HG02610 (cell line): ENCODE measurements around the gene GFOD2.
"Not testable (repeated sequence)": the region's sequence is repeated elsewhere in the genome, so short reads cannot be mapped to it uniquely, and the experiment has no call there.

Experiments
- ATAC-seq: cut with Tn5 transposase; IDR thresholded peaks from one replicate; pipeline ENCODE4 v1.9.1; 2021; ENCODE audit warnings: mild to moderate bottlenecking, moderate library complexity; ENCODE audit not compliant: unreplicated experiment

GFOD2 gene

DNA sequence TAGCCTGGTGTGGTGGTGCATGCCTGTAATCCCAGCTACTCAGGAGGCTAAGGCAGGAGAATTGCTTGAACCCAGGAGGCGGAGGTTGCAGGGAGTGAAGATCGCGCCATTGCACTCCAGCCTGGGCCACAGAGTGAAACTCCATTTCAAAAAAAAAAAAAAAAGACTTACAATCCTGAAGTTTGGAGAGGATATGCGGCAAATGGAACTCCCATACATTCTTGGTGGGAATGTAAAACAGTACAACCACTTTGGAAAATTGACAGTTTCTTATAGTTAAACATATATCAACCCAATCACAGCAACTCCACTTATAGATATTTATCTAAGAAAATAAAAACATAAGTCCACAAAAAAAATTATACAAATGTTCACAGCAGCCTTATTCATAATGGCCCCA is 11.9 kb downstream of the GFOD2 start:
- no peak for ATAC-seq

DNA sequence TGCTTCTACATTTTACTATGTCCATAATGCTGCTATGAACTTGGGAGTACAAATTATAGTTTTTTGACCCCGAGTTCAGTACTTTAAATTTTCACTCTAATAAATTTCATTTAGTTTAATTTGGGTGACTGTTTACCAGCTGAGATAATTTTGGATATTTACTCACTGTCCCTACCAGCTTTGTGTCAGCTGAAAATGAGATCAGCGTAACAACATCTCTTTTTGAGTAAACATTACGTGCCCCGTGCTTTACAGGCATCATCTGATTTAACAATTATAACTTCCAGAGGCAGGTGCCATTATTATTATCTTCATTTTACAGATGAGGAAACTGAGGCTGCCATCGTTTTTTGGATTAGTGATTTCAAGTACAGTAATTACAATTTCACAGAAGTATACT is 15.0 kb downstream of the GFOD2 start:
- no peak for ATAC-seq

DNA sequence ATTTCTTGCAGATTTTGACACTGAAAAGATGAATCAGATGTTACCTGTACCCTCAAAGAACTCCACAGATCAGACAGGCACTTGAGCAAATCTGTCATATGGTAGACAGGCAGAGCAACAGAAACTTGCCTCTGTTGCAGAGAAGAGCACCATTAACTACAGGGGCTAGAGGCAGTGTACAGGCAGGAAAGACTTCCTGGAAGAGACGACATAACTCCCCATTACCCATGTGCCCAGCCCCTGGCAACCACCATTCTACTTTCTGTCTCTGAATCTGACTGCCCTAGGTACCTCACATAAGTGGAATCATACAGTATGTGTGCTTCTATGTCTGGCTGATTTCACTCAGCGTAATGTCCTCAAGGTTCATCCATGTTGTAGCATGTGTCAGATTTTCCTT is 15.5 kb downstream of the GFOD2 start:
- no peak for ATAC-seq

DNA sequence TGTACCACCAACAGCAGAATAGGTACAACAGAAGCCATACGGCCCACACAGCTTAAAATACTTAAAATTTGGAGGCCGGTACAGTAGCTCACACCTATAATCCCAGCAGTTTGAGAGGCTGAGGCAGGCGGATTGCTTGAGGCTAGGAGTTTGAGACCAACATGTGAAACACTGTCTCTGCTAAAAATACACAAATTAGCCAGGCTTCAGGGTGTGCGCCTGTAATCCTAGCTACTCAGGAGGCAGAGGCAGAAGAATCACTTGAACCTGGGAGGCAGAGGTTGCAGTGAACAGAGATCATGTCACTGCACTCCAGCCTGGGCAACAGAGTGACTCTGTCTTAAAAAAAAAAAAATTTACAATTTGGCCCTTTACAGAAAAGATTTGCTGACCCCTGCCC is 17.0 kb downstream of the GFOD2 start:
- no peak for ATAC-seq

DNA sequence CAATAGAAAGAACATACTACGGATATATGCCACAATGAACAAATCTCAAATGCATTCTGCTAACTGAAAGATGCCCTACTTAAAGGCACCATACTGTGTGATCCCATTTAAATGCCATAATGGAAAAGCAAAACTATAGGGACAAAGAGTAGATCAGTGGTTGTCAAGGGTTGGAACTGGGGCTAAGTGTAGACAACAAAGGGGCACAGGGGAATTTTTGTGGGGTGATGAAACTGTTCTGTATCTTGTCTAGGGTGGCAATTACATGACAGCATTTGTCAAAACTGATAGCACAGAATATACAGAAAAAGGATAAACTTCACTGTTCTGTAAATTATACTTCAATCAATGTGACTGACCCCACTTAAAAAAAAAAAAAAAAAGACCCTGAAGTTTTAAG is 17.7 kb downstream of the GFOD2 start:
- ATAC-seq, result no peak

DNA sequence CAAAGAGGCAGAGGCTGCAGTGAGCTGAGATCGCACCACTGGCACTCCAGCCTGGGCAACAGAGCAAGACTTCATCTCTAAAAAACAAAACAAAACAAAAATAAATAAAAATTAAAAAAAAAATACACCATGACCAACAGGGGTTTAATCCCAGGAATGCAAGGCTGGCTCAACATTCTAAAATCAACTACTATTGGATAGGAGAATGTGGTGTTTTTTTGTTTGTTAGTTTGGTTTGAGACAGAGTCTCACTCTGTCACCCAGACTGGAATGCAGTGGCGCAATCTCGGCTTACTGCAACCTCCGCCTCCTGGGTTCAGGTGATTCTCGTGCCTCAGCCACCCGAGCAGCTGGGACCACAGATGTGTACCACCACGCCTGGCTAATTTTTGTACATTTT is 19.9 kb downstream of the GFOD2 start:
- no peak for ATAC-seq

DNA sequence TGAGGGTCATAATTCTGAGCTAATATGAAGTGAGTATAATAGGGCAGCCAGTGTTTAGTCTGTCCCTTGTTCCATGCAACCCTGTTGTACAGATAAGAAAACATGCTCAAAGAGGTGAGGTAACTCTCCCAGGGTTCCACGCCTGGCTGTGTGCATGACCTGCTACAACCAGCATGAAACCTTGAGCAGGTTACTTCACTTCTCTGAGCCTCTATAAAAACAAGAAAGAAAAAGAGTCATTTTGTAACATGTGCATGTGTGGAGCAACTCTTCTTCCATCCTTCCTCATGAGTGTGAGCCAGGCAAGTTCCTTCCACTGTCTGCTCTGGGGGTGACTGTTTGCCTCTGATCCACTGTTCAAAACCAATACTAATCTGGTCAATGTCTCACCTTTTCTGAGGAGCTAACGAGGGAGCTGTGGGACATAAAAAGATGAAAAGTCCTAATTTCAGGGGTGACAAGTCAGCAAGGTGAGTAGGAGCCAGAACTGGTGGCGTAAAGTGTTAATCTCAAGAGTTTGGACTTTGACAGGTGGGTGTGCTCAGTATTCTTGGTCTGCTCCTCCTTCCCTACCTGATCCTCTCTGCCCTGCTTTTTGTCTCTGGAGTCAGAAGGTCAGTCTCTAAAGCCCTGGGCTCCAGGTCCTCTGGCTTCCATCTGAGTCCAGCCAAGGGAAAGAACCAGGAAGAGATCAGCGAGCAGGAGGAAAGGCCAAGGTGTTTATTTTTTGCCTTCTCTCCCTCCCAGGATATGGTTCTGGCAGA is 21.5 kb downstream of the GFOD2 start:
- ATAC-seq, result no peak

DNA sequence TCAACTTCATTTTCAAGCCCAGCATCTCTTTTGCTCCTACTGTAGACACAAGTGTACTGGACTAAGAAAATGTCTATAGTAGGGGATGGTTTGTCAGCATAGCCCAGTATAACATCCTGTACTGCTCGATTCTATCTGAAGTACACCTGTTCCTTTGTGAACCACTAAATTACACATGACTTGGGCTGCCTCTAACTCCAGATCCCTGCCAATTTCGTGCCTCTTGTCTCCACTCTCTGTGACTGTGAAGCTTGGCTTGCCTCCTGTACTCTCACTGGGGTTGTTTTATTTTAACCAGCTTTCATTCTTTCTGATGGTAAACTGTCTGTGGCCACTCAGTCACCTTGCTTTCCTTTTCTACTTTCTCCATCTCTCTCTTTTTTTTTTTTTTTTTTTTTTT is 24.5 kb downstream of the GFOD2 start:
- ATAC-seq, result no peak

DNA sequence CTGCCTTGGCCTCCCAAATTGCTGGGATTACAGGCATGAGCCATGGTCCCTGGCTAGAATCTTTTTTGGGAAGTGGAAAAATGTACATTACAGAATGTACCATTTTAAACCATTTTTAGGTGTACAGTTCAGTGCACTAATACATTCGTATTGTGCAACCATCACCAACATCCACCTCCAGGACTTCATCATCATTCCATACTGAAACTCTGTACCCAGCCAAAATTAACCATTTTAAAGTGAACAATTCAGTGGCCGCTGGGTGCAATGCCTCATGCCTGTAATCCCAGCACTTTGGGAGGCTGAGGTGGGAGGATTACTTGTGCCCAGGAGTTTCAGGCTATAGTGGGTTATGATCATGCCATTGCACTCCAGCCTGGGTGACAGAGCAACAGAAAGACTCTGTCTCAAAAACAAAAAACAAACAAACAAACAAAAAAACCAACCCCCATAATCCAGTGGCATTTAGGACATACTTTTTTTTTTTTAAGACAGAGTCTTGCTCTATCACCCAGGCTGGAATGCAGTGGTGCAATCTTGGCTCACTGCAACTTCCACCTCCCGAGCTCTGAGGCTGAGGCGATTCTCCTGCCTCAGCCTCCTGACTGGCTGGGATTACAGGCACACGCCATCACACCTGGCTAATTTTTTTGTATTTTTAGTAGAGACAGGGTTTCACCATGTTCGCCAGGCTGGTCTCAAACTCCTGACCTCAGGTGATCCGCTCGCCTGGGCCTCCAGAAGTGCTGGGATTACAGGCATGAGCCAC is 25.4 kb downstream of the GFOD2 start:
- ATAC-seq, result not testable (repeated sequence)

DNA sequence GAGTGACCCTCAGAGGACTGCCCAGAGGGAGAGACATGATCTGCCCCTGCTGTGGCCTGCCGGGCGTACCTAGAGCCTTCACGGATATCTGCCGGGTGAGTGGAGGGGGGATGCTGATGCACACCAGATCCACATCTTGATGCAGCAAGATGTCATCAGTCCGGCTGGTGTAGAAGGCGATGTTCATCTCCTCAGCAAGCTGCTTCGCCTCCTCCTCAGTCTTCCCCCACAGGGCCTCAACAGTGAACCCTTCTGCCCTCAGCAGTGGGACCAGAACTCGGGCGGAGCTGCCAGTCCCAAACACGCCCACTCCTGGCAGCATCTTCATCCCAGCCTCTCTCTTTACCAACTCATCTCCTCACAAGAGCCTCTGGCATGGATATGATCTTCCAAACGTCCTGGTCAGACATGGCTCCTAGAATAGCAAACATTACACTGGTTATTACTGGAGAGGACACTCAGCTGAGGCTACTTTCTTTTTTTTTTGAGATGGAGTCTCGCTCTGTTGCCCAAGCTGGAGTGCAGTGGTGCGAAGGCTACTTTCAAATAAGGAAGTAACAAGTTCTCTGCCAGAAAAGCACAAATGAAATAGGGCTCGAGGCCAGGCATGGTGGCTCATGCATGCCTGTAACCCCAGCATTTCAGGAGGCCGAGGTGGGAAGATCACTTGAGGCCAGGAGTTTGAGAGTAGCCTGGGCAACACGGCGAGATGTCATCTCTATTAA is 33.6 kb downstream of the GFOD2 start:
- no peak for ATAC-seq

DNA sequence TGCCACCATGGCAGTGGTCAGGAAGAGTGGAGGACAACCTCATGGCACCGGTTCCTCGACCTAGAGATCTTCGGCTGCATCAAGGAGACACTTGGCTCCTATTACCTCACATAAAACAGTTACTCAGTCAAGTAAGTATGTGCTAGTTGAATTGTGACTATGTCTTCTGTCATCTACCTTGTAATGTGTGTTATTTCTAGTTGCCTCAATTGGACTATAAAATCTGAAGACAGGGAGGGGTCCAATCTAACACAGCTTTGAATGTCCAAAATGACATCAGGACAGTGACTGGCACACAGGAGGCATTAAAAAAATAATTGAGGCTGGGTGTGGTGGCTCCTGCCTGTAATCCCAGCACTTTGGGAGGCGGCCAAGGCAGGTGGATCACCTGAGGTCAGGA is 35.3 kb downstream of the GFOD2 start:
- ATAC-seq, result no peak

DNA sequence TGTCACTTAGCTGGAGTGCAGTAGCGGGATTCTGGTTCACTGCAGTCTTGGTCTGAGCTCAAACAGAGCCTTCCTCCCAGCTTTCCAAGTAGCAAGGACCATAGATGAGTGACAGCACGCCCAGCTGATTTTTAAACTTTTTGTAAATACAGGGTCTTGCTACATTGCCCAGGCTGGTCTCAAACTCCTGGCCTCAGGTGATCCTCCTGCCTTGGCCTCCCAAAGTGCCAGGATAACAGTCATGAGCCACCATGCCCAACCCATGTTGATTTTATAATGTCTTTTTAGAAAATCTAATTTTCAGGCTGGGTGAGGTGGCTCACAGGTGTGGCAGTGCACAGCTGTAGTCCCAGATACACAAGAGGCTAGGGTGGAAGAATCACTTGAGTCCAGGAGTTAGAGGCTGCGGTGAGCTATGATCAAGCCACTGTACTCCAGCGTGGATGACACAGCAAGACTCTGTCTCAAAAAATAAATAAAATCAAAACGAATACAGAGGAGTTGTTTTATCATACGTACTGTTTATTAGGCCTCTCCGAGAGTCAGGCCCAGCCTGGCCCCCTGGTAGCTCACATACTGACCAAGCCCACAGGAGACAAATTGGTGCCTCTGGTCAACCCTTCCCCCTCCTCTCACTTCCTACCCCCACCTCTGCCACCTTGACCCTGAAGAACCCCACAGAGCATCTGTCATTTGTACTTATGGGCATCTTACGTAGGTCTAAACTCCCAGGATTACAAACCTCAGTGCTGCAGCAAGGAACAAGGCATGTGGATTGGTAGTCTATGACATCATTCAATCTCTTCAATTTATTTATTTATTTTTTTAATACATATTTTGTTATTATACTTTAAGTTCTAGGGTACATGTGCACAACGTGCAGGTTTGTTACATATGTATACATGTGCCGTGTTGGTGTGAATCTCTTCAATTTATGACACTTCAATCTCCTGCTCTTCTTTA is 38.9 kb downstream of the GFOD2 start:
- no peak for ATAC-seq

DNA sequence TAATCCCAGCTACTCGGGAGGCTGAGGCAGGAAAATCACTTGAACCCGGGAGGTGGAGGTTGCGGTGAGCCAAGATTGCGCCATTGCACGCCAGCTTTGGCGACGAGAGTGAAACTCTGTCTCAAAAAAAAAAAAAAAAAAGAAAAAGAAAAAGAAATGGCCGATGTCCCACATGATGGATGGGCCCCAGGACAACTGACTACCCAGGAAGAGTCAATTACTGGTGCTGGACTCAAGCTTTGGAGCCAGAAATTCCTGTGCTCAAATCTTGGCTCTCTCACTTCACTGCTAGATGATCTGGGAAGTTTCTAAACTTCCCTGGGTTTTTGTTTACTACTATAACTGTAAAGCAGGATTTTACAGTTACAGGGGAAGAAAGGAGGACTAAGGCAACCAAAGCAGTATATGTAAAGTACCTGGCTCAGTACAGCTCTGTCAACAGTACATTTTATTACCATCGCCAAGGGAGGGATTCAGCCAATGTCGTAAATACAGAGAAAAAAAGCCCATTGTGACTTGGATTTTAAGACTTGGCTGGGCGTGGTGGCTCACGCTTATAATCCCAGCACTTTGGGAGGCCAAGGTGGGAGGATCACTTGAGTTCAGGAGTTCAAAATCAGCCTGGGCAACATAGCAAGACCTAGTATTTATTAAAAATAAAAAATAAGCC is 40.6 kb downstream of the GFOD2 start:
- ATAC-seq, result no peak

DNA sequence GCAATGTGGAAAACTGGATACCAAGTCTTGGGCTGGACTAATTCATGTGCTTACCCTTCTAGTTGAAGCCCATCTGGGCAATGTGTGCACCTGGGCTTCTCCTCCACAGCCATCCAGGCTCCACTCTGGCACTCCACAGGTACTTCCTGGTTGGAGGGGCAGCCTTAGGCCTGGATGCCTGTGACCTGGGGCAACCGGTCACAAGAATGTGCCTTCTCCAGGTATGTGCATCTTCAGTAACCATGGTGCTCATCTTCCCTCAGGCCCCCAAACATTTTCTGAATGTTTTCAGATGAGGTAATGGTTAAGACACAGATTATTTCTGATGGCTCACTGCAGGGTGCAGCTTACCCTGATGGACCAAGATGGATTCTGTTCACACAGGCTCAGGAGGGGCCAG is 41.4 kb downstream of the GFOD2 start:
- ATAC-seq, result no peak

DNA sequence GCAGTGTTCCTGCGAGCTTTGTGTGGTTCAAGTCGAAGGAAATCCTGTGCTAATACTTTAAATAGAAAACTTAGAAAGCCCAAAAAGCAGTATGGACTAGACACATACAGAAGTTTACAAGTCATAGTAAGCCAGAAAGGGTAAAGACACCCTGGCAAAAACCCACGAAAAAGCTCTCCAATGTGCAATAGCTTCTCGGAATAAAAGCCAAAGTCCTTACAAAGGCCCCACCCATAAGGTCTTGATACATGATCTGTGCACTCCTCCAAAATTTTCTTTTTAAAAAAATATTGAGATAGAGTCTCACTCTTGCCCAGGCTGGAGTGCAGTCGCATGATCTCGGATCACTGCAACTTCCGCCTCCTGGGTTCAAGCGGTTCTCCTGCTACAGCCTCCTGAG is 42.2 kb downstream of the GFOD2 start:
- ATAC-seq, result no peak

DNA sequence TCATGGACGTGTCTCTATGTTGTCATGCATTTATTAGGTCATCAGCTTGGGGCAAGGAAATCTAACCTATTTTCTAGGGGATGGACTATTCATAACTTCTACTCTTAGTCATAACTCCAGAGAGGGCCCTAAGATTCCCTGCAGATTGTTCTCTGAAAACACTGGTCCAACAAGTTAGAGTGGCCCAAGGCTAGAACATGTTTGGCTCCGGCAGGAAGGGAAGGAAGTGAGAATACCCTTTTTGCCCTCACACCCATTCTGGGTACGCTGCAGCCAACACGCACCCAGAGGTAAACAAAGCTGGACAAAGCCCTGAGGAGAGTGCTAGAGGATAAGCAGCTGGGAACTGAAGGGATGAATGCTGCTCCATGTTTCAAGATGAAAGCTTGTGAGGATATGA is 42.6 kb downstream of the GFOD2 start:
- ATAC-seq, result no peak

DNA sequence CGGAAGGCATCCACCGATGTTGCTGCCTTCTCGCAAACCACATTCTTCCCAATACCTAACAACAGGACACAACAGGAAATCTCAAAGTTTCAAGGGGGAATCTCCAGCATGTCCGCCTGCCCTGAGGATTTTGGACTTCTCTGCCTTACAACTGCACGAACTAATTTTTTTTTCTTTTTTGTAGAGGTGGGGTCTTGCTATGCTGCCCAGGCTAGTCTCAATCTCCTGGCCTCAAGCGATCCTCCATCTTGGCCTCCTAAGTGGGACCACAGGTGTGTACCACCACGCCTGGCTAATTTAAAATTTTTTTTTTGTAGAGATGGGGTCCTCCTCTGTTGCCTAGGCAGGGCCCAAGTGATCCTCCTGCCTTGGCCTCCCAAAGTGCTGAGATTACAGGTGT is 43.1 kb downstream of the GFOD2 start:
- ATAC-seq, result no peak

DNA sequence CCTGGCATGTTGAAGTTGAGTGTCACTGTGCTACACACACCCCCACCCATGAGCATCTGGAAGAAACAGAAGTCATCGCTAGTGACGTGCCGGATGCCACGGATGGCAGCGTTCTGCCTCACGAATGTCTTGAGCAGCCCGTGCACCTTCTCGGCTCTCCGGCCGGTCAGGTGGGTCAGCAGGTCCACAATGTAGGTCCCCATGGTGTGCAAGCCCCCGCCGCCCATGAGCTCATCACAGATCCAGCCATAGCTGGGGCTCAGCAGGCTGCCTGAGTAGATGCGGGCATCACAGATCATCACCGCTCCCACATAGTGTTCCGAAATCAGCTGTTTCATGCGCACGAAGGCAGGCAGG is 43.6 kb downstream of the GFOD2 start:
- ATAC-seq, result no peak

DNA sequence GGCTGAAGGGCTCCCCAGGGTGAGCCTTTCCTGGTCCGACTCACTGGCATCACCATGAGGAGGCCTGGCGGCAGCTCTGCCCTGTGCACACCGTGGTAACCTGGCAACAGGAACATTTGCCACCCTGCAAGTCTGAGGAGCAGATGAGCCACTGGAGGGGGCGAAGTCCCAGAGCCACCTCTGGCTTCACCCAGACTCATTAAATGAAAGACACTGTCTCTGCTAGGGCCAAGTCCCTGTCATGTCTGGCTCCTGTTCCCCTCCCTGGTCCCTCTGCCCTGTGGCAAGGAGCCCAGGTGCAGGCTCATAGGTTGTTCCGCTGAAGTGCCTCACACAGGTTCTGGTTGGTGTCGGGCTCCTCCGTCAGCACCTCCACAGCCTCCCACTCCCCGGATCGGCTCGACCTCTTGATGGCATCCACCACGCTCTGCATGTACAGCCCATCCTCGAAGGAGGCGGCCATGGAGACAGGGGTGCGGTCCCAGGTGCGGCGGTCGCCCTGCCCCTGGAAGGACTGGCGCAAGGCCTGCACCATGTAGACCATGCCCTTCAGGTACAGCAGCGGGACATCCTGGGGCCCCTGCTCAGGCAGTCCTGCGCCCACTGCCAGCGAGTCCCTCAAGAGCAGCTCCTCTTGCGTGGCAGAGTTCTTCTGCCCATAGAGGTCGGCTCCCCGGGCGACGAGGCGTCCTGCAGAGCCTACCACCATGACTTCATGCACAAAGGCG is 44.1 kb downstream of the GFOD2 start:
- no peak for ATAC-seq
